GM06990 (cell line): ENCODE data around the gene ATP6V1C2.

ENCODE experiments used
- DNase-seq: peaks from one replicate; pipeline ENCODE4 v3.0.0-alpha.2; 2011; ENCODE audit not compliant: insufficient read length; ENCODE audit errors: extremely low read depth
- H3K27me3 ChIP-seq: replicated peaks from 2 replicates; pipeline ENCODE4 v1.6.0; 2011; ENCODE audit warnings: low read length; ENCODE audit not compliant: control insufficient read depth, insufficient read depth
- H3K36me3 ChIP-seq: 2 replicates; pipeline ENCODE4 v1.5.1; 2011; ENCODE audit warnings: low read length; ENCODE audit not compliant: control insufficient read depth, insufficient read depth
- H3K4me3 ChIP-seq: replicated peaks from 2 replicates; pipeline ENCODE4 v1.5.1; 2011; ENCODE audit warnings: low read depth, mild to moderate bottlenecking, control low read depth, low read length
- TF ChIP-seq, protein P1 (sequence below): IDR thresholded peaks from 2 replicates; pipeline ENCODE4 v1.5.1; 2011; ENCODE audit warnings: low read length, control low read depth, mild to moderate bottlenecking, inconsistent platforms; ENCODE audit not compliant: insufficient read depth, poor library complexity, severe bottlenecking

The ATP6V1C2 gene

DNA sequence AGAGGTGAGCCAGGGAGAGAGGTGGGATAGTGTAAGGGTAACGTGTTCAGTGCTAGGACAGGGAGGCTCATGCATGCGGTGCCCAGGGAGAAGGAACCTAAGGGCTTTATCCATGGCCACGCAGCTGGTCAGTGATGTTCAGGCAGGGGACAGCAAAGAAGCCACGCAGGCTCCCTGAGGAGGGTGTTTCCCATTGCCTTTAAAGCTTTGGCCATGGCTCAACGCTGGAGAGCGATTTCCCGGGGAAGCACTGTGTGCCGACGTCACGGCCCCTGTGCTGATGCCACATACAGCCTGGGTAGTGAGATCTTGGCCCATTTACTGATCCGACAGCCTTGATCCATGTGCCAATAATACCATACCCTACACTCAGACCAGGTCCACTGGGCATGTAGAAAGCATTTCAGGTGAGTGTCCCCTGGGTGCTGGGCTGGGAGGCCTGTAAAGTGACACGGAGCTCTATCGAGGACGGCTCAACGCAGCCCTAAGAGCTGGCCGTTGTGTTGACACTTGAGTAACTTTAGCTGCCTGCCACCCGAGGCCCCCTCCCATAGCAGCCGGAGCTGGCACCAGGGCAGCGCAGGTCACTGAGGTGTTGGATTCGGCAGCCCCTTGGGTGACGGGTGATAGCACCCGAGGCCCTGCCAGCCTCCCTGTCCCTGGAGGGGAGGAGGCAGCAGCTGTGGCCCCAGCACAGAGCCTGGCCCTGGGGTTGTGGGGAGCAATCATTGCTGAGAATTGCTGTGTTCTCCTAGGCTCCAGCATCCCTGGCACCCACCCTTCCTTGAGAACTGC is 49.7 kb downstream of the ATP6V1C2 start:
- no peak overlapping the region for H3K4me3 ChIP-seq
- TF ChIP-seq, protein P1, sequence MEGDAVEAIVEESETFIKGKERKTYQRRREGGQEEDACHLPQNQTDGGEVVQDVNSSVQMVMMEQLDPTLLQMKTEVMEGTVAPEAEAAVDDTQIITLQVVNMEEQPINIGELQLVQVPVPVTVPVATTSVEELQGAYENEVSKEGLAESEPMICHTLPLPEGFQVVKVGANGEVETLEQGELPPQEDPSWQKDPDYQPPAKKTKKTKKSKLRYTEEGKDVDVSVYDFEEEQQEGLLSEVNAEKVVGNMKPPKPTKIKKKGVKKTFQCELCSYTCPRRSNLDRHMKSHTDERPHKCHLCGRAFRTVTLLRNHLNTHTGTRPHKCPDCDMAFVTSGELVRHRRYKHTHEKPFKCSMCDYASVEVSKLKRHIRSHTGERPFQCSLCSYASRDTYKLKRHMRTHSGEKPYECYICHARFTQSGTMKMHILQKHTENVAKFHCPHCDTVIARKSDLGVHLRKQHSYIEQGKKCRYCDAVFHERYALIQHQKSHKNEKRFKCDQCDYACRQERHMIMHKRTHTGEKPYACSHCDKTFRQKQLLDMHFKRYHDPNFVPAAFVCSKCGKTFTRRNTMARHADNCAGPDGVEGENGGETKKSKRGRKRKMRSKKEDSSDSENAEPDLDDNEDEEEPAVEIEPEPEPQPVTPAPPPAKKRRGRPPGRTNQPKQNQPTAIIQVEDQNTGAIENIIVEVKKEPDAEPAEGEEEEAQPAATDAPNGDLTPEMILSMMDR, result no peak
- H3K27me3 ChIP-seq, result no peaks in the 10 kb centered on the region
- no peaks in the 10 kb centered on the region for H3K36me3 ChIP-seq
- no peak for DNase-seq

GRCh38 chr2:10771786-10772185 is 50.4 kb downstream of the ATP6V1C2 start:
- no peaks in the 10 kb centered on the region; the same call in 1 of the 2 replicates for H3K36me3 ChIP-seq
- DNase-seq, result no peak
- no peak overlapping the region for H3K4me3 ChIP-seq
- no peaks in the 10 kb centered on the region for H3K27me3 ChIP-seq
- TF ChIP-seq, protein P1, result no peak

GRCh38 chr2:10772201-10772867 is 50.9 kb downstream of the ATP6V1C2 start:
- Histone ChIP-seq H3K27me3 (no peaks in the 10 kb centered on the region), H3K4me3 (no peak overlapping the region), H3K36me3 (no peaks in the 10 kb centered on the region; the same call in 1 of the 2 replicates)
- TF ChIP-seq, protein P1, result no peak
- DNase-seq, result no peak

DNA sequence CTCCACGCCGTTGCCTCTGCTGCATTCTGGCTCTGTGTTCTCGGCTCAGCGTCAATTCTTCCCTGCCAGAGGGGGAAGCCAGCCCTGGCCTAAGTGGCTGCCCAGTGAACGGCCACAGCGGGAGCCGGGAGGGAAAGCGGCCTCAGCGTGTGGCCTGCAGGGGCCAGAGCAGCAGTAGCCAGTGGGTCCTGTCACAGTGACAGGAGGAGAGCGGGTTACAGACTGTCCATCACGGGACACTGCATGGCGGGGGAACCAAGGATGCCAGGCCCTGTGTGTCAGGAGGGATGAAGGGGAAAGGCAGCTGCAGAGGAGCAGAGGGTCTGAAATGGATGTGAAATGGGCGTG is 51.4 kb downstream of the ATP6V1C2 start:
- TF ChIP-seq, protein P1, result no peak
- DNase-seq, result no peak
- H3K4me3 ChIP-seq, result no peak overlapping the region

GRCh38 chr2:10773821-10774341 is 52.5 kb downstream of the ATP6V1C2 start:
- Histone ChIP-seq H3K4me3 (no peak overlapping the region), H3K36me3 (peaks cover 10% of the 10 kb centered on the region), H3K27me3 (no peaks in the 10 kb centered on the region)
- no peak for DNase-seq
- TF ChIP-seq, protein P1, result no peak

More for the DNA sequence above, 51.4 kb downstream of the ATP6V1C2 start:
- Histone ChIP-seq H3K36me3 (no peaks in the 10 kb centered on the region; the same call in none of the 2 replicates), H3K27me3 (no peaks in the 10 kb centered on the region)
